HG03039 (cell line): ENCODE data around the gene AUTS2.

Experiments used
- ATAC-seq: cut with Tn5 transposase; IDR thresholded peaks from one replicate; pipeline ENCODE4 v1.9.1; 2021; ENCODE audit warnings: mild to moderate bottlenecking, moderate library complexity; ENCODE audit not compliant: unreplicated experiment

AUTS2 gene

DNA sequence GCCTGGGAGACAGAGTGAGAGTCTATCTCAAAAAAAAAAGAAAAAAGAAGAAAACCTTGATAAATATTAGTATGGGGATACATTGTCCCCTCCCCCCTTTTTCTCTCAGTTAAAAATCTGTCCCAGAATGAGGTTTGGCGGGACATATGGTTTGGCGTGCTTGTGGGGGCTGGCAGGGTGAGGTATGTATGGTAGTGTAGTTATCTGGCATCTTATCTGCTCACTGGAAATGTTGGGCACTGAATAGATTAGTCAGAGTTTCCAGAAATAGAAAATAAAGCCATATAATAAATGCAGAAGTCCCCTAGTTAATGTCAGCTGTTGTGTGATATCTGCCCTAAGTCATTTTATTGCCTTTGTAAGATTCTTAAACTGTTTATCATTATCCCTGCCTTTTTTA is 1136.1 kb downstream of the AUTS2 start:
- no peak for ATAC-seq

DNA sequence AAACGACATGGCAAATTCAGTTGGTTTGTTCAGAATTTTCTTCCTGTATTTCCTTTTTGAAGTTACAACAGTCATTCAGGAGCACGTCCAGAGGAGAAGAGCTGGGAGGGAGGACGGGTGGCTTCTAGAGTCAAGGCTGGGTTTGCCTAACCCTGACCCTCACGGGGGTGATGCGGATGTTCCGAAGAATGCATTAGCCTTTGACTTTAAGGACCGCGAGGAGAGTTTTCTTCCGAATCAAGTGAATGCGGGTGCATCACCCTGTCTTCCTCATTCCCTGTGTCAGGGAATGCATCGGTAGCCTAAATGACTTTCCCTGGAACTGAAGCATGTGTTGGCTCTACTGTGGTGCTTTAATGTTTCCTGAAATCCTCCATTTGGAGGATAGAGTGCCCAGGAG is 1137.0 kb downstream of the AUTS2 start:
- ATAC-seq: no peak

DNA sequence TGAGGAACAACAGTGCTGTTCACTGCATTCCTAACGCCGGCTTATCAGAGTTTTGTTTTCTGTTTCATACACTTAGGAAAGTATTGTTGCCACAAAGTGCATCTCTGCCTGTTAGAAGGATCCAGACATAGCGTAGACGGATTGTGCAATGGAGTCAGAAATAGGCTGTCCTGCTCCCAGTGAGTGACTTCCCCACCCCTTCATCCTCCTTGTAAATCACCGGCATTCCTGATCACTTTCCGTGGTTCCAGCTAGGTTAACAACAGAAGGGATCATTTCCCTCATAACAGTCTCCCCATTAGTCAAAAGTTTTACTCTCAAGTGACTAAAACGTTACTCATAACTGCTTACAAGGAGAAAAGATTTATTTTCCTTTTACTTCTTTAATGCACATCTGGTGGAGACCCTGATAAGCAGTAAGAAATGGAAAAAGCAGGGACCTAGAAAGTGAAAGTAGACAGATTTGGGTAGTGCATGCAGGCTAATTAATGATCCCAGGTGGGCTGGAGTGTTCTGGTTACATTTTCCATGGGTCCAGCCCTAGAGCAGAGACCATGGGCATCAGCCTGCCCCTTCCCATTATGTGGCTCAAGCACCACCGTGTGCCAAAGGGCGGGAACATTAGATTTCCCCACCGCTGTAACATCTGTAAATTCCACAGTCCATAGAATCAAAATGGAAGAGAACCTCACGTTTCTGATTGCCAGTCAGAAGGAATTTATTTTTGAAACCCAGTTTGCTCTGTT is 1138.6 kb downstream of the AUTS2 start:
- no peak for ATAC-seq

DNA sequence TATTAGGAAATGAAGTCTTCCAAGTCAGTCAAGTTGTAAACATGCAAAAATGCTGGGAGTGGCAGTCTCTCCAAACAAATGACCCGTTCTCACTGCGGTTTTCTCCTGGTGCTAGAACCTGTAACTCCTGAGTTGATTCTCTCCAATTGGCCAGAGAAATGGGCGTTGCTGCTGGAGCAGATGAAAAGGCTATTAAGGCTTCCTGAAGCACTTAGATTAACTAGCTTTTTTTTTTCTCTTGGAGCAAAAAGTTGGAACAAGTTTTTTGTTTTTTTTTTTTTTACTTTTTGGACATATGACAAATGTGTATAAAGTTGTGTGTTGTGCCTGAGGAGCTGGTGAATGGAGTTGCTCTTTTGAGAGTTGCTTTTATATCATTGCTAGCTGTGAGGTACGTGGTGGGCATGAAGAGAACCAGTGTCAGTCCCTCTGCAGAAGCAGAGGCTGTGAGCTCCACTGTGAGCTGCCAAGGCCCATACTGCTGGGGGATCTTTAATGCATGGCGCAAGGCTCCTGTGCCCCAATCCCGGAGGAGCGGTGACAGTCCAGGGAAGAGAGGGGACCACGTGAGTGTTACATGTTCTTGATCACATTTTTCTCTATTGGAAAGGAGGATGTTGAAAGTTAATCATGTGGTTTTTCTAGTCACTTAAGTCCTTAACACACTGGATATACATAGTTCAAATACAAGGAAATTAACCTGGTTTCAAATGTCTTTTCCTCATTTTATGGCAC is 1140.0 kb downstream of the AUTS2 start:
- ATAC-seq: no peak

DNA sequence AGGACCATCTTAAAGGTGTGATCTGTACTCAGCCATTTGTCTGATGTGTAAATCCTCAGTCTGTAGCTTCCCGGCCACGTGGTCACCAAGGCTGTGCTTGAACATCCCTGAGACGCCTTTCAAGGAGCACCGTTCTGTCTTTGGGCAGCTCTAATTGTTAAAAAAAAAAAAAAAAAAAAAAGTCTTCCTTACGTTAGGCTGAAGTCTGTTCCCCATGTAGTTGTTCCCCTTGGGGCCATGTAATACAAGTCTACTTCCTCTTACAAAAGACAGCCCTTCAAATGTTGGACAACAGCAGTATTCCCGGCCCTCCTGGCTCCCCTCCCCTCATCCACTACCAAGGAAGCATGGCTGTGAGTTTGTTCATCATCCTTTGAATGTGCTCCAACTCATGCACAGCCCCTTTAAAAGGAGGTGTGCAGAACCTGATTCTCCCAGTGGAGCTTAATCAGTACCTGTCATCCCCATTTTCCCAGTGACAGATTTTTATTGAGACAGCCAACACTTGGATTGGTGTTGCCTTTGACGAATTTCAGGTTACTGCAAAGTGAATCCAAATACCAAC is 1141.5 kb downstream of the AUTS2 start:
- ATAC-seq: no peak

DNA sequence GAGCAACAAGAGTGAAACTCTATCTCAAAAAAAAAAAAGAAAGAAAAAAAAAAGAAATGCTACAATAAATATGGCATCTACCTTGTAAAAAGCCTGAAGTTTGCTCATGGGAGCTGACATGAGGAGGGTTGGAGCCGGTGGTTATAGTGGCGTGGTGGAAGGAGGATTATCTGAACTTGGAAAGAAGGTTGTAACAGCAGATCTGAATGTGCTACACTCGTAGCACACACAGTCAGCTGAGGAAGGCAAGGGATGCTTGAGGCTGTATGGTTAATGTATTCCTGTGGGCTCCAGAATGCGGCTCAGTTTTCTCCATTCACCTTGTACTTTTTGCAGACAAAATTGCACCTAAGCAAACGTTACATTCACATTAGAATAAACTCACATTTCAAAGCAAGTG is 1143.4 kb downstream of the AUTS2 start:
- ATAC-seq: no peak

DNA sequence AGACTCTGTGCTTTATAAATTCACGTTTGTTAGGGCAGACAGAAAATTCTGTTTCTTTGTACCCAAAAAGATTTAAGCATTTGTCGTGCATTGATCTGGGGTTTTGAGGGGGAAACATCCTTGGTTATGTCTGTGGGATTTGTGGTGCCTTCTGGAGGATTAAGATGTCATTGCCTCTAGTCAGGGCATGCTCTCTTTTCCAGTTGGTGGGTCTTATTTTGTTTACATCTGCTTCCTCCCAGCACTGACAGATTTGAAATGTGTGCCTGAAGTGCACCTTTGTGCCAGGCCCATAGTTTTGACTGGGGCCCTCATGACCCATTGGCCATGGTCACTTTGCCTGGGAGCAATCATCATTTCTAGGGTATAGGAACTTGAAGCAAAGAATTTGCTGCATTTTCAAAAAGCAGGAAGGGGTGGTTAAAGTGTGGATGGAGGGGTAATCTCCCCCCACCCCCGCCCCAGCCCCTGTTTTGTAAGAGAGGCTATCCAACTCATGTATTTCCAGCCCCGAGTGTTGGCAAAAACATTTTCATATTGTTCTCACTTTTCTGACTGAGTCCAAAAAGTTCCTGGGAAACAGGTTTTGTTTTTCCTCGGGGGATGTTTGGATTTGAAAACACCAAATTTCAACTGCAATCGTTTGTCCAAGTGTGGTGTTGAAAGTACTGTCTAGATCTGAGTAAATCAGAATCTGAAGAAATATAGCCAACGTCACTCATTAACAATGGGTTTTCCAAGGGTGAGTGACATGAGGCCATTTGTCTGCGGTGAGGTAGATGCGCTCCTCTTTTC is 1145.5 kb downstream of the AUTS2 start:
- ATAC-seq: no peak

DNA sequence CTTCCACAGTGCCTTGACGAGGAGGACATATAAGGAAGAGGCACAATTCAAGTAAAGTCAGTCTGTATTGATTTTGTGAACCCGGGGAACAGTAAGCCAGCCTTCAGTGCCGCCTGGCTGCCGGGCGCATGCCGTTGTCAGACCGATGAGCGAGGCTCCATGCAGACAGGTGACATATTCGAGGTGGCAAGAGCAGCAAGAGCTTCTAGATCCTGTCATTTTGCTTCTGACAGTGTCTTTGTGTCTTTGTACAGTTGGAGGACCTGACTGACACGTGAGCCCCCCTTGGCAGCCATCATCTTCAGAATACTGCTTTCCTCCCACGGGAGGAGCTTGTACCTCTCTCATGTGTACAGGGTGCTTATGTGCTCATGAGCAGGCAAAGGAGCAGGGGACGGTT is 1146.2 kb downstream of the AUTS2 start:
- ATAC-seq: no peak

DNA sequence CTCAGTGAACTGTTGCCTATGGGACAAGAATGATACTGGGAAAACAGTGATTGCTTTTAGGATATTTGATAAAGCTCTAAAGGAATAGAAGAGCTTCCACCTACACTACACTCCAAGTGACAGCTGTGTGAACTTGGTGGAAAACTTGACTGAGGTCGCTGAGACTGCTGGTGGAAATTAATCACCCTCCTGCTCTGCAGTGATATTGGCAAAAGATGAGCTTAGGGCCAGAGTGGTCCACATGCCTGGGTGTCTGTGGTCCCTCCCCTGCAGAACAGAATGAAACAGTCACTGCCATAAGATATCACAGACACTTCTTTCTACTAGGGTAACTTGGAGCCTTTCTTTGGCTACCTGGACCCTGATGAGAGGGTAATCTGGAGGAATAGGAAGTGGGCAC is 1151.6 kb downstream of the AUTS2 start:
- no peak for ATAC-seq

DNA sequence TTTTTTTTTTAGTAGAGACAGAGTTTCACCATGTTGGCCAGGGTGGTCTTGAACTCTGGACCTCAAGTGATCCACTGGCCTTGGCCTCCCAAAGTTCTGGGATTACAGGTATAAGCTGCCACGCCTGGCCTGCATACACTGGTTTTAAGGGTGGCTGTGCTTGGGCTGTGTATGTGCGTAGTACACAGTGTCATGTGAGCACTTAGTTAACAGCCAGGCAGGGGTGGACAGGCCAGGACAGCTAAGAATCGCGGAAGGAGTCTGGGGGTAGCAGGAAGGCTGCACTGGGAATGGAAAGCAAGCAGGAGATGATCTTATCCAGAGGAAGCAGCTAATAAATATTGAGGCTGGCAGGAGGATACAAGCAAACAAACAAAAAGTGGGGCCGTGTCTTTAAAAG is 1153.6 kb downstream of the AUTS2 start:
- ATAC-seq: no peak

DNA sequence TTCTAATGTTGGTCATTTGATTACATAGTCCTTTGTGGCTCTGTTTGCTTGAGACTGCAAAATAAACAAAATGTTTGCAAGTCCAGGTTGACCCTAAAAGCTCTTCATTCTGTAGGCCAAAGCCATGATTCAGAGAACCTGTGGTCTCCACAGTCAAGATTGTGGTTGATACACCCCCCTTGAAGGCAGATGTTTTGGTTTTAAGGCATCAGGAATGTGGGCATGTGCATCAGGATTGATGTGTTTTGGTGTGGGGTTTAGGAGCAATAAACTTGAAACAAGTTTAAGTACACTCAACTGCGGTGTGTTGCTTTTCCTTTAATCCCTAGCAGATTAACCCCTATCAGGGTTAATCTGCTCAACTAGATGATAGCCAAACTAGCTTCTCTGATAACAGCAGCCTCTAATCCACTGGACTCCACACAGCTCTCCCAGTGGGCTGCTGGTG is 1154.5 kb downstream of the AUTS2 start:
- ATAC-seq: no peak

DNA sequence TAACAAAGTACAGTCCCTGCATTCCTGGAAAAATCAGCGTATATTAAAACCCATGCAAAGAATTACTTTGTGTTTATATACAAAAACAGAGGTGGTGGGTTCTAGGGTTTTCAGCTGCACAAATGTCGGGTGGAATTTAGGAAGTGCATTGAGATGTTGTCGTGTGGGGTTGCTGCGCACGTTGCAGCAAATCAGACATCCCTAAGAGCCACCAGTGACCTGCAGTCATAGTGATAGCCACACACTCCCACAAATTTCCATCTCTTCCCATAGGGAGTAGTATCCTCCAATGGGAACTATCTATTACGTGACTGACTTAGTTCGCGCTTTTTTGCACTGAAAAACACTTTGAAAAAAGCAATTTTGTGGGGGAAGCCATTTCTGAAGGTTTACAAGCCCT is 1158.5 kb downstream of the AUTS2 start:
- ATAC-seq: no peak

DNA sequence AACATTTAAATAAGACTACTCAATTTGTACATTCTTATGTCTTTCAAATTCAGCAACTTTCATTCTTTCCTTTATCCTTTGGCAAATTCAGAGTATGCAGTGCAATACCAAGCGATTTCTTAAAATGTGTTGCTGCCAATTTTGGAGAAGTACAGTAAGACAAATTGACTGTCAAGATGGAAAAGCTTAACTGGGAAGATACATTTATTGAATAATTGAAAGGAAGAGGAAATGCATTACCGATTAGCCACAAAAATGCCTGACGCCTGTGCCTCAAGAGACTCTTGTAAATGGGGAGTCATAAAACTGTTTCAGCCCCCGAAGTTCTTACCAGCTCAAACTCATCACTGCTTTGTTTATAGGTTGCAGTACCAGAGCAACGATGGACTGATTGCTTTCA is 1160.4 kb downstream of the AUTS2 start:
- no peak for ATAC-seq

DNA sequence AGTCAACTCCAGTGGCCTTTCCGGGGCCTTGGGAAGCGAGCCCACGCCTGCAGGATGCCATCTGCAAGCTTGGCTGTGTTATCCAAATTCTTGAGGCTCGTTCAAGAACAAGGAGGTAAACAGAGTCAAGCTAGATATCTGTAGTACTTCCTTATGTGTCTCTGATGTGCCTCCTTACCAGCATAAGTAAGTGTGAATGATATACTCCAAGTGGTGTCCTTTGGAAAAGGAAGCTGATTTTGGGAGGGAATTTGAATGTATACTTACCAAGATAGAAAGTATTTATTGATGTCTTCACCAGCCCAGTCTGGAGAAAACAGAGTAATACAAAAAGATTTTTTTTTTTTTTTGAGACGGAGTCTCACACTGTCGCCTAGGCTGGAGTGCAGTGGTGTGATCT is 1161.4 kb downstream of the AUTS2 start:
- no peak for ATAC-seq

DNA sequence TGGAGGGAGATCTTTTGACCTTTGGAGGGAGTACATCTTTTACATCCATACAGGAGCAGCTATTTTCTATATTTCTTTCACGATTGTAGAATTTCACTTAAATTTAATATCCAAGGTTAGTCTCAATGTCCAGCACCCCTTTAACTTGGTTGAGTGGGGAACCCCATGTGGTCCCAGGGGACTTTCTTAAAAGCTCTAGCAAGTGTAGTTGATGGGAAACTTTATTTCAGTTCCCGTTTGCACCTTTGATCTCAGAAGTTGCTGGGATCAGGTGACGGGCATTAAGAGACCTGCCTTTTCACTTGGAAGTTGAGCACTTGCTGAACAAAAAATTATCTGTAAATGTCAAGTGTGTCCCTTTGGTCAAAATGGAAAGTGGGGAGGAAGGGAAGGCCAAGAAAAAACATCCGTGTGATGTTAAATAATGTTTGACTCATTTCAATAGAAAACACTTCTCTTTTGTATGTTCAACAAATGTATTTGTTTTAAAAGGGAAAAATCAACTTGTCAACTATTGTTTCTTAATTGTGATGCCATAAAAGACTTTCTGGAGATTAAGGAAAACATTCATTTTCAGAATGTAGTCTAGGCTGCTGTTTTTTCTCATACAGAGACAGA is 1163.5 kb downstream of the AUTS2 start:
- ATAC-seq: no peak

DNA sequence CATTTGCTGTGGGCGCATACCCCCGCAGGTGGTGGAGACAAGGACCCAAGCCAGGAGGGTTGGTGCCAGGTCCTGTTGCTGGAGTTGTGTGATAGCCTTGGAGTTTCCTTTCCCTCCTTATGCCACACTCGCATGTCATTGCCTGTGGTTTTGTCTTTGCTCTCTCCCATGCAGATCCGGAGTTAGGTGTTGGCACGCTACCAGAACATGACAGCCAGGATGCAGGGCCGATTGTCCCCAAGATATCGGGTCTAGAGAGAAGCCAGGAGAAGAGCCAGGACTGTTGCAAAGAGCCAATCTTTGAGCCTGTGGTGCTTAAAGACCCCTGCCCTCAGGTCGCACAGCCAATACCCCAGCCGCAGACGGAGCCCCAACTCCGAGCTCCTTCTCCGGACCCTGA is 1164.4 kb downstream of the AUTS2 start:
- no peak for ATAC-seq

DNA sequence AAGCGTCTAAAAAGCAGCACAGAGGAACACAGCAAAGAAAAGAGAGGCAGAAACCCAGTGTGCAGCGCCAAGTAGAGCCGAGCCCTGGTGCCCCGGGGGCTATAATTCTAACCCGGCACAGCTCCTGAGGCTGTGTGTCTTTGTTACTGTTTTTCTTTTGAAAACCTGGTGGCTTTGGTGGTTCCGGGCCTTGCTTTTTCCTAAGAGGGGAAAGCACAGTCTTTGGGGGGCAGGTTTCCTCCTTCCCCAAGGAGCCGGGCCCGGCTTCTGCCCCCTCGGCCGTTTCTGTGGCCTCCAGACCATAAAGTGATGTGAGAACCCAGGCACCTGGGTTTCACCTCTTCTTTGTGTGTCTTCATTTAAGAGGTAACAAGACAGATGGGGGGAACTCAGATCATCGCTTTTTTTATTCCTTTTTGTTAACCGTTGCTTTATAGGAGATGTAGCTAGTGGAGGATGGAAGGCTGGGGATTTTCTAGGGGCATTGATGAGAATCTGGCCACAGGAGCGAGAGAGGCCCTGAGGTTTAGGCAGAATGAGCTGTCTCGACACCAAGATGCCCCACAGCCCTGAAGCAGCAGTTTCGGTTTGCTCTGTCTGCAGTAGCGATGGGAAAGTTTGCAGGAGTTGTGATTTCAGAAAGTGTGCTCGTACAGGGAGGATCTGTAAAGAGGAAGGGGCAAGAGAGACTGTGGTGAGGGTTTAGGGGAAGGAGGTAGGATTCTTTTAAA is 1165.9 kb downstream of the AUTS2 start:
- peak; percentile 88 for ATAC-seq

DNA sequence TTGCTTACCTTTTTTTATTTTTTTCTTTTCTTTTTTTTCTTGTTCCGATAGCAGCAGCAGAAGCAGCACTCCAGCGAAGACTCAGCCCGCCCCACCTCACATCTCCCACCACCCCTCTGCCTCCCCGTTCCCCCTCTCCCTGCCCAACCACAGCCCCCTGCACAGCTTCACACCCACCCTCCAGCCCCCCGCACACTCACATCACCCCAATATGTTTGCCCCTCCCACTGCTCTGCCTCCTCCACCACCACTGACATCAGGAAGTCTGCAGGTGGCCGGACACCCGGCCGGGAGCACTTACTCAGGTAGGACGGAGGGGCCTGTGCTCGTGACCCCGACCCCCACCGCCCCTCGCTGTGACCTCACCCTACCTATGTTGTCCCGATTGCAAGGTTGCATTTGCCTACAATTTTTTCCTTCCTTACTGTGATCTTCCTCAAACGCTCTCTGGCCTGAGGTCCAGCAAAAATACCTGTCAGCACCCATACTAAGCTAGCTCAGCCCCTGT is 1166.5 kb downstream of the AUTS2 start:
- no peak for ATAC-seq

DNA sequence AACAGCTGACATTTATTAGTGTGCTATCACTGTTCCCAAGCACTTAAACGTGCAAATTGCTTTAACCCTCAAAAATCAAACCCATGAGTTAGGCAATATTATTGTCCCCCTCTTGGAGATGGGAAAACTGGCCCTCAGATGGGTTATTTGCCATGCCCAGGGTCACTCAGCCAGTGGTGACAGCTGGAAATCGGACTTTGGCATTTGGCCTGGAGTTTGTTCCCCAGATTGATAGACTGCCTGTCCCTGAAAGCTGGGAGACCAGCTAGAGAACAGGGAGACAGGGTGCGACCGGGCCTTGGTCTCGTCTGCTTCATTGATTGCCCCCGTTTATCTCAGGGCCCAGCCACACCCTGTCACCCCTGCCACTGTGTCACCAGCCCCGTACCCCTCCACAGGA is 1167.4 kb downstream of the AUTS2 start:
- ATAC-seq: no peak

DNA sequence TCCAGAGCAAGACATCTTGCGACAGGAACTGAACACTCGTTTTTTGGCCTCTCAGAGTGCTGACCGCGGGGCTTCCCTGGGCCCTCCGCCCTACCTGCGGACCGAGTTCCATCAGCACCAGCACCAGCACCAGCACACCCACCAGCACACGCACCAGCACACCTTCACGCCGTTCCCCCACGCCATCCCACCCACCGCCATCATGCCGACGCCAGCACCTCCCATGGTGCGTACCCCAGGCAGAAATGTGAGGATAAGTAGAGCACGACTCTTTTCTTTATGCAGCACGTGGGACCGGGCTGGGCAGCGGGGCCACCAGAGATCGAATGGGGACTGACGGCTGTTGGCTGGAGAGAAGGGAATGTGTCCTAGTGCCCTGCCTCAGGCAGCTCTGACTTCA is 1167.8 kb downstream of the AUTS2 start:
- ATAC-seq: no peak
